CD4-positive, alpha-beta T cell treated with Interleukin-6 at 100 ng/mL for 8 hours (primary cell): ENCODE results near the gene HLA-E.
"Not testable (repeated sequence)": the region's sequence is repeated elsewhere in the genome, so short reads cannot be mapped to it uniquely, and the experiment has no call there.

Experiments used
- DNase-seq: peaks from one replicate; pipeline ENCODE4 v3.0.0-alpha.2; 2020; ENCODE audit warnings: mixed read lengths, low spot score

The HLA-E gene

GRCh38 chr6:30489081-30490025, at the start of gene HLA-E:
Gene HLA-E, plus strand, starts transcription at chr6:30489509. Its CDS starts 23 bp downstream, at chr6:30489532.
- peak; percentile 98 for DNase-seq

- DNase-seq: no peak
Measured at GRCh38 chr6:30441171-30441570, 48.1 kb upstream of the HLA-E start.

GRCh38 chr6:30443657-30444450, 45.5 kb upstream of the HLA-E start:
- no peak for DNase-seq

DNA sequence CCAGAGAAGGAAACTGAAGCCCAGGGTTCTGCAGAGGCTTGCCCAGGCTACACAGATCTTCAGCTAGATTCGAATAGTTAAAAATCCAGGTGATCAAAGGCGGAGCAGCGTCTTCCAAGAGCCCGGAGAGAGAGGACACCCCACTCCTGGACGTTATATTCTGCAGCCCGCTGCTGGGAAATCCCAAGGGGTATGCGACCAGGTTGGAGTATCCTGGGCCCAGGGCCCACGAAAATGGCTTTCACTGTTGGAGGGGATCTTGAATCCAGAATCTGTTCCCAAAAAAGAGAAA, 44.9 kb upstream of the HLA-E start:
- no peak for DNase-seq

DNA sequence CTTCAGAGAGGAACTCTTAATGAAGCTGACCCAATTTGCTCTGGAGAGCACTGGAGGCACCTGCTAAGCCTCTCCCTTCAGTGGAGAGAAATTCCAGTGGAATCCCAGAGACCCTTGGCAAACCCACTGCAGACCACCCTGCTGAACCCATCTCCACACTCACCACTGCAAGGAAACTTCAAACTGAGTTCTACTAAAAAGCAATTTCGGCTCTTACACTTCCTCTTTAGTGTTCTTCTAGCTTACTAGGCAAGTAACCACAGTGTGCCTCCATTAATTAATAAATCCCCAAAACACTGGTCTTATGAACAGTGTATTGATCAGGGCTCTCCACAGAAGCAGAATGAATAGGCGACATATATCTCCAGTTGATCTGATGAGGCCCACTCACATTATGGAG, 43.0 kb upstream of the HLA-E start:
- DNase-seq: no peak

GRCh38 chr6:30447237-30447636, 42.1 kb upstream of the HLA-E start:
- DNase-seq: no peak

DNA sequence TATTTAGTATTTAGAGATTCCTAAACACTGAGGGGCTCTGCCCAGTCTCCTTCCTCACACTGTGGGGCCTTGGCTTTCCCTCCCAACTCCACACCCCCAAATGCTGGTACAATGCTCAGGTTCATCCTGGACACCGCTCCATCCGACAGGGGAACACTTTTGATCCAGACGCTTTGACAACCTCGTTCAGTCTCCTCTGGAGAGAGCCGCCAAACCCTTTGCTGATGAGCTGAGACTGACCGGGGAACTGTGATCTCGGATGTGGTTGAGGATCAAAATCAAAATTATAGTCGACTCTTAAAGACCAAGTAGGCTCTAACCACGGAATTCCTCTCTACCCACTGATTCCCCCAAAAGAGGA, 38.8 kb upstream of the HLA-E start:
- DNase-seq: no peak

DNA sequence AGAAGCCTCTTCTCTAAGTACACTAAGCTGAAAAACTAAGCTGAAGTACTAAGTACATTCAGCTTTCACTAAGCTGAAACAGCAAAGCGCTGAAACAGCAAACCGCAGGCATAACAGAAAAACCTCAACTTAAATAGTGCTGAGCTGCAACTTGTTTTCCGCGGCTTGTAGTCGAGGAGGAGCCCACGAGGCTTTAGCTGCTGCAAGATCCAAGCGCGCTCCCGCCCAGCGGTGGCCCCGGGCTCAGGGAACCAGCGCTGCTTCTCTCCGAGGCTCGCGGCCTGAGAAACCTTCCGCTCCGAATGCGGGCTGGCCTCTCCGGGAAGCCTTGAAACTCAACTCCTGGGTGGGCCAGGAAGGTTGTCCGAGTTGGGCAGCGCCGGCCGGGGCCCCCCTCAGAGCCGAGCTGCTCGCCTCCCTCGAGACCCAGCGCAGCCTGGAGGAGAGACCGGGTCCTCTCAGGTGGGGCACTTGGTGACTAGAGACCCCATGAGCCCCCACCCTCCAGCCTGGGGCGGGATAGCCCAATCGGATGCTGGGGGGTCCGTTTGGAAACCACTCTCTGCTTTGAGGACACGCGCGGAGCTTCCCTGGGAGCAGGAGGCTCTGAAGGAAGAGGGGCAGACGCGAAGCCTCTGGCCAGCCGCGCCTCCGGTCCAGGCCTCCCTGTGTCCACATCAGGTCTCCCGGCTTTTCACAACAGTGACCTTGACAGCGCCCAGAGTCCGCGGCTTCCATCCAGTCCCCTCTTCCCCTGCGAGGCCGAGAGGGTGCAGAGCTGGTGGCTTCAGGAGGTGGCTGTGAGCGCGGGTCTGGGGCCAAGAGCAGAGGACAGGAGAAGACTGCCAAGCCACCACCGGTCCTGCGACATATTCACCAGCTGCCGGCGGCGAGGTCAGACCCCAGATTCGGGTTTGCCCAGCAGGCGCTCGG, 38.1 kb upstream of the HLA-E start:
- peak; percentile 66 for DNase-seq

DNA sequence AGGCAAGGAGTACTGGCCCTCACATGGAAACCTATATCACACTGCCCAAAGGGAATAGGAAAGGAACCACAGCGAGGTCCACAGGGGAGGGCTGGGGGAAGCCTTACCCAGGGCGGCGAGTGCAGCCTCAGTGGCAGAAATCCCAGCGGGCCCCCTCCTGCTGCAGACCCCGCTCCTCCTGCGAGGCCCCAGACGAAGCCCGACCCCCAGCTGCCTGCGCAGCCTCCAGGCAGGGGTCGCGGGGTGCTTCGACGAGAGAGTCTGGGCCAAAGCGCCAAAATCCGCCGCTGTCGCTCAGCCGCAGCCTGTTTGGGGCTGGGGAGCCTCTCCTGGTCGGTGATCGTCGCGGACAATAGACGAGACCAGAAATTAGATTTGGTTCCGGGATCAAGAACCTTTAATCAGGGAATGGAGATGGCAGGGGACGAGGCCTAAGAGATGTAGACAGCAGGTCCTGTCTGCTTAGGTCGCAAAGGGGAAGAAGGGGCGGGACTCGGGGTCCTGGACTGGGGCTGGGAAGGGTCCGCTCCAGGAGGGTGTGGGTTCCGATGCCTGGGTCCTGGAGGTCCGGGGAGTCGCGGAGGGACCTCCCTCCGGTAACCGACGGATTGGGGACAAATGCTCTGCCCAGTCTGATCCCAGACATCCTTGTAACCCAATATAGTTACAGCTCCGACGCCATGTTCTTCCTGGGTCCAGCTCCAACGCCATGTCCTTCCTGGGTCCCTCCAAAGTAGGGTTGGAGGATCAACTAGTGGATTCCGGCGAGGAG, 36.4 kb upstream of the HLA-E start:
- DNase-seq: no peak

GRCh38 chr6:30453508-30454116, 35.7 kb upstream of the HLA-E start:
- DNase-seq: peak; percentile 81

DNA sequence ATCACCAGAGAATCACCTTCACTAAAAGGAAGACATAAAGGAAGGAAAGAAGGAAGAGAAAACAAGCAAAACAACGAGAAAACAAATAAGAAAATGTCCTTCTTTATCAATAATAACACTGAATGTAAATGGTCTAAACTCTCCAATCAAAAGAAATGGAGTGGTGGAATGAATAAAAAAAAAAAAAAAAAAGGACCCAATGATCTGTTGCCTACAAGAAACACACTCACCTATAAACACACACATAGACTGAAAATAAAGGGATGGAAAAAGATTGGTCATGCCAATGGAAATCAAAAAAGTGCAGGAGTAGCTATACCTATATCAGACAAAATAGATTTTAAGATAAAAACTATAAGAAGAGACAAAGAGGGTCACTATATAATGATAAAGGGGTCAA, 30.2 kb upstream of the HLA-E start:
- DNase-seq: no peak

- no peak for DNase-seq
Measured at GRCh38 chr6:30461055-30461454, 28.3 kb upstream of the HLA-E start.

DNA sequence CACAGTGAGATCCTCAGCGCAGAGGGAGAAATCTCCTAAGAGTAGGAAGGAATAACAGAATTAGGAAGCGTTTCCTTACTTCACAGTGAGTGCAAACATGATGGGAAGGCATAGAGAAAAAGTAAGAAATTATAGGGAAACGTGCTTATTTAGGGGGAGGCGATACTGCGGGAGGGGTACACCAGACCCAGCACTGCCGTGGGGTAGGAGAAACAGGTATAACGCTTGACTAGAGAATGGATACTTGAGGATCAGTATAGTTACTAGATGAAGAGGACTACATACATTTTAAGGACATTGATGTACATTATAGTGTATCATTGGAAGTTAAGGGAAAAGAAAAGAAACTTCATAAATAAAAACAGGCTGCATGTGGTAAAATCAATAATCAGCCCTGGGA, 26.8 kb upstream of the HLA-E start:
- DNase-seq: no peak

GRCh38 chr6:30463242-30463641, 26.1 kb upstream of the HLA-E start:
- no peak for DNase-seq

DNA sequence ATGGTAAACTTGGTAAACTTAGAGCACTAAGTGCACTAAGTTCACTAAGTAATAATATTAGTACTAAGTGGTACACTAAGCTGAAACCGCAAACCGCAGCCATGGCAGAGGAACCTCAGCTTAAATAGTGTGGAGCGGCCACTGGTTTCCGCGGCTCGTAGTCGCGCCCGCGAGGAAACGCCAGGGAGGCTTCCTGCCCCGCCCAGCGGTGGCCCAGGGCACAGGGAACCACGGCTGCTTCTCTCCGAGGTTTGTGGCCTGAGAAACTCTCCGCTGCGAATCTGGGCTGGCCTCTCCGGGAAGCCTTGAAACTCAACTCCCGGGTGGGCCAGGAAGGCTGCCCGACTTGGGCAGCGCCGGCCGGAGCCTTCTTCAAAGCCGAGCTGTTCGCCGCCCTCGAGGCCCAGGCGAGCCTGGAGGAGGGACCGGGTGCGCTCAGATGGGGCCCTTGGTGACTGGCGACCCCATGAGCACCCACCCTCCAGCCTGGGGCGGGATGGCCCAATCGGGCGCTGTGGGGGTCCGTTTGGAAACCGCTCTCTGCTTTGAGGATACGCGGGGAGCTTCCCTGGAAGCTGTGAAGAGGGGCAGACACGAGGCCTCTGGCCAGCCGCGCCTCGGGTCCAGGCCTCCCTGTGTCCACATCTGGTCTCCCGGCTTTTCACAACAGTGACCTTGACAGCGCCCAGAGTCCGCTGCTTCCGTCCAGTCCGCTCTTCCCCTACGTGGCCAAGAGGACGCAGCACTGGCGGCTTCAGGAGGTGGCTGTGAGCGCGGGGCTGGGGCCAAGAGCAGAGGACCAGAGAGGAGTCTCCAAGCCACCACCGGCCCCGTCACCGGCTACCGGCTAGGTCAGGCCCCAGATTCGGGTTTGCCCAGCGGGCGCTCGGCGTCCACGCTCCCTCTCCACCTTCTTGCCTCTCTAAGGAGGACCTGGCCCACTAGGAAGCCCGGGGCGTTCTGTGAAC, 25.4 kb upstream of the HLA-E start:
- peak; percentile 62 for DNase-seq

- no peak for DNase-seq
Measured at GRCh38 chr6:30465595-30466306, 23.6 kb upstream of the HLA-E start.

DNA sequence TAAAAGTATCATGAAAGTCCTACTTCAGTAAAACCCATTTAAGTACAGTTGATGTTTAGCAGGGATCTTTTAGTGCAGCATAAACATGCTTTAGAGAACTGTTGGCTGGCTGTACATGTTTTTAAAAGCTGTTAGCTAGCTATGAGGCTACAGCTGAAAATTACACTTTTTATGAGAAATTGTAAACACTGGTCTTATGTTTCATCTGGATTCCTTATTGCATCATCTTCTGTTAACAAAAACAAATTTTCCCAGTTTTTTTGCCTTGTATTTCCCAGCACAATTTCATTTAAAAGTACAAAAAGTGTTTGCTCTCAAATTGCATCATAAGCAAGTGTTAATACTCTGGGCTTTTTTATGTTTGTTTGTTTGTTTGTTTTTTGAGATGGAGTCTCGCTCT, 18.3 kb upstream of the HLA-E start:
- DNase-seq: no peak

- not testable (repeated sequence) for DNase-seq
Measured at GRCh38 chr6:30475116-30475515, 14.2 kb upstream of the HLA-E start.

DNA sequence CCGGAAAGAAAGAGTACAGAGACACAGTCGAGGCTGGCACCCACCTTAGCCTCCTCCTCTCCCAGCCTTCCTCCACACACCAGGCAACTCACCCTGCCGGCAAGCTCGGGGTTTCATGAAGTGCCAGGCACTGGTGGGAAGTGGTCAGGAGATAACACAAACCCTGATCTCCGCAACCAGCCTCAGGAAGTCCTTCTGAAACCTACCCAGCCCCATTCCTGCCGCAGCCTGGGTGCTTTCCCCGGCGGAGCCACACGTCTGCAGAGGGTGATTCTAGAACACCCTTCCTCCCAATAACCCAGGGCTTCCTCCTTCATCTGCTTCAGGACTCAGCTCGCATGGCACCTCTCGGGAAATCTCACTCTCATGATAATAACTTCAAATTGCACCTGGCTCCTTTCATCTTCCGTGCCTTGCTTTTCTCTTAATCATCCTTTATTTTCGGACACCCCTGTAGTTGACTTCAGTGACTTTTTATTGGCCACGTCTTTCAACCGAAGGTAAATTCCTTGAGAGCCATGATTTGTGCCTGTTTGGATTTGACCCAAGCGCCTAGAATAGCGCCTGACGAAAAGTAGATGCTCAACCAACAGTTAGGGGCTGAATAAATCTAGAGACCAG, 8.7 kb upstream of the HLA-E start:
- peak; percentile 58 for DNase-seq
